GM20000 (cell line): ENCODE results near the gene ANKRD2.

Experiments
- DNase-seq: peaks from one replicate; pipeline ENCODE4 v3.0.0; 2012; ENCODE audit warnings: low spot score
- TF ChIP-seq, protein P1 (sequence below): IDR thresholded peaks from 2 replicates; pipeline ENCODE4 v1.5.1; 2012; ENCODE audit warnings: mild to moderate bottlenecking, control low read depth; ENCODE audit errors: extremely low read depth, missing control alignments

The ANKRD2 gene

DNA sequence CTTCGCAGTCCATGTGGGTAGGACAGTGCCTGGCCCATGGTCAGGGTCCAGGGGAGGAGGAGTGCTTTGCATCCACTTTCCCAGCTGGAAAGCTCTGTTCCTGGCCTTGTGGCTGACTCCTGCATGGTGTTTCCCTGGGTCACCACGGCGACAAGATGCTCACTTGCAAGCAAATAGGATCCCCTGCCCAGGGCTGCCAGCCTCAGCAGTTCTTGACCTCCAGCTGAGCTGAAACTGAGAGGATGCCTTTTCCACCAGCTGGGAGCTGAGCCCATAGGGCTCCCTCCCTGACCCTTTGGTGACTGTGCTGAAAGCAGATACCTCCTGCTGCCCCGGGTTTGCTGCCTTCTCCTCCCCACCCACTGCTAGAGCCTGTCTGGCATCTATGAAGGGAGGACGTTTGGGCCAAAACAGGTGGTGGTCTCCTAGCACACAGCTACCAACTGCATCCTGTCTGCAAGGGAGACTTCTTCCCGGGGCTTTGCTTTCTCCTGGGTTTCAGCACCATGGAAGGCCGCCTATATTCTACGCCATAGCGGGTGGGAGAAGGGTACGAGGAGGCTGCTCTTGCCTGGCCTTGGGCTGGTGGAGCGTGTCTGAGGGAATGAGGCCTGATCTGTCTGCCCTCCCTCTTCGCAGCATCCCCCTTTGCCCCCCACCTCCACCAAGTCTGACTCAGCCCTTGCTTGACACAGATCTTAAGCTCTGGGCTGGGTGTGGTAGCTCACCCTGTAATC, 39.5 kb upstream of the ANKRD2 start:
- TF ChIP-seq, protein P1, sequence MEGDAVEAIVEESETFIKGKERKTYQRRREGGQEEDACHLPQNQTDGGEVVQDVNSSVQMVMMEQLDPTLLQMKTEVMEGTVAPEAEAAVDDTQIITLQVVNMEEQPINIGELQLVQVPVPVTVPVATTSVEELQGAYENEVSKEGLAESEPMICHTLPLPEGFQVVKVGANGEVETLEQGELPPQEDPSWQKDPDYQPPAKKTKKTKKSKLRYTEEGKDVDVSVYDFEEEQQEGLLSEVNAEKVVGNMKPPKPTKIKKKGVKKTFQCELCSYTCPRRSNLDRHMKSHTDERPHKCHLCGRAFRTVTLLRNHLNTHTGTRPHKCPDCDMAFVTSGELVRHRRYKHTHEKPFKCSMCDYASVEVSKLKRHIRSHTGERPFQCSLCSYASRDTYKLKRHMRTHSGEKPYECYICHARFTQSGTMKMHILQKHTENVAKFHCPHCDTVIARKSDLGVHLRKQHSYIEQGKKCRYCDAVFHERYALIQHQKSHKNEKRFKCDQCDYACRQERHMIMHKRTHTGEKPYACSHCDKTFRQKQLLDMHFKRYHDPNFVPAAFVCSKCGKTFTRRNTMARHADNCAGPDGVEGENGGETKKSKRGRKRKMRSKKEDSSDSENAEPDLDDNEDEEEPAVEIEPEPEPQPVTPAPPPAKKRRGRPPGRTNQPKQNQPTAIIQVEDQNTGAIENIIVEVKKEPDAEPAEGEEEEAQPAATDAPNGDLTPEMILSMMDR: no peak
- no peak for DNase-seq

DNA sequence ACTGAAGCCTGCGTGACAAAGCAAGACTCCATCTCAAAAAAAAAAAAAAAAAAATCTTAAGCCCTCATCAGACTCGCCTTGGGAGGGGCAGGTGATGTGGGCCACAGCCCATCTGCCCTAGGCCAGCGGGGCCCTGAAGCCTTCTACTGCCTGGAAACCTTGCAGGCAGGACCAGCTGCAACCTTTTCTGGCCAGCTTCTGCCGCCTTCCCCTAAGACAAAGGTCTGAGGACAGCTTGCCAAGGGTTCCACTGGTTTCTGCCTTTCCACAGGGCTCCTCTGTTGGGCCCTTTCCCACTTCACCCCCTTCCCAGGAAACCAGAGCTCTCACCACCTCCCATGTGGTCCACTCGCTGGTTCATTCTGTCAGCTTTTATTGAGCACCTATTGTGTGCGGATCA, 38.7 kb upstream of the ANKRD2 start:
- TF ChIP-seq, protein P1: no peak
- no peak for DNase-seq

DNA sequence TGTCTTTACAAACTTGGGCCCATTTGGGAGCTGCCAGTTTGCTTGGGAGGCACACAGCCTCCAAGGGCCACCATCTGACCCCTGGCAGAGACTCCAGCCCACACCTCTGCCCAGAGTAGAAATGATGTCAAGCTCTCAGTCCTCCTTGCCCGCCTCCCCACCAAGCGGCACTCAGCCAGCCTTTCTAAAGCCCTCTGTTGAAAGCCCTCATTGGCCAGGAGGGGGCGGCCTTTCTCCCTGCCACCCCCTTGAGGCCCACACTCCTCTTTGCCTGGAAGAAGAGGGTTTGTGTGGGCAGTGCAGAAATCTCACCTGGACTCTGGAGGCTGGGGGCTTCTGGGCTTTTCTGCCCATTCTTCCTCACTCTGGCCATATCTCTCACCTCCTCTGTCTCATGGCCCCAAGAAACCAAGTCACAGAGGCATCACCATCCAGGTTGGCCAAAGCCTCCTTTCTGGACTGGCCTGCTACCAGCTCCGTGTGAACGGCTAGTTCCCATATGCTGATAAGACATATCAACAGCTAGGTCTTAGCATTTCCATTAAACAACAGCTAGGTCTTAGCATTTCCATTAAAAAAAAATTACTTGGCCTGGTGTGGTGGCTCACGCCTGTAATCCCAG, 37.7 kb upstream of the ANKRD2 start:
- DNase-seq: peak; percentile 78
- TF ChIP-seq, protein P1: peak; percentile 61

DNA sequence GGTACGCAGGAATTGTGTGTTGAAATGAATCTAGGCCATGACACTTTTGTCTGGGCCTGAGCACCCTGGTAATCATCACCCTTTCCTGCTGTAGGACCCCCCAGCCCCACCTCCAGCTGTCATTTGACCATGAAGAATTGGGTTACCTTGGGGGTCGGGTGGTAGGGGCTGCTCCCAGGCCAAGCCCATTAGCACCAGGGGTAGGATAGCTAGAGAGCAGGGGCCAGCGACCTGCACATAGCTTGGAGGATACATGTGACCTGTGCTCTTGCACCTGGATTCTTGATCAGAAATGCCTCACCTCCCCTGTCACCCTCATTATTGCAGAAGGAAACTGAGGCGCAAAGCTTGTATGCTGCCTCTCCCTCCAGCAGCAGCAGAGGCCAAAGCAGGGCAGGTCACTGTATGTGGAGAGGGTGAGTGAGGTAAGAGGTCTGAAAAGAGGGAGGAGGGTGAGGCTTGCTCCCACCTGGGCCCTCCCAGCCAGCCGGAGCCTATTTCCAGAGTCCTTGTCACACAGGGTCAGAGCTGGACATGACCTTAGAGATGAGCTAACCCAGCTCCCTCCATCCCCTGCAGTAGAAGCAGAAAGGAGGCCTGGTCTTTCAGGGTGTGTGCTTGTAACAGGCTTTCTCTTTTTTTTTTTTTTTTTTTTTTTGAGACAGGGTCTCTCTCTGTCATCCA, 35.3 kb upstream of the ANKRD2 start:
- TF ChIP-seq, protein P1: no peak
- DNase-seq: no peak

DNA sequence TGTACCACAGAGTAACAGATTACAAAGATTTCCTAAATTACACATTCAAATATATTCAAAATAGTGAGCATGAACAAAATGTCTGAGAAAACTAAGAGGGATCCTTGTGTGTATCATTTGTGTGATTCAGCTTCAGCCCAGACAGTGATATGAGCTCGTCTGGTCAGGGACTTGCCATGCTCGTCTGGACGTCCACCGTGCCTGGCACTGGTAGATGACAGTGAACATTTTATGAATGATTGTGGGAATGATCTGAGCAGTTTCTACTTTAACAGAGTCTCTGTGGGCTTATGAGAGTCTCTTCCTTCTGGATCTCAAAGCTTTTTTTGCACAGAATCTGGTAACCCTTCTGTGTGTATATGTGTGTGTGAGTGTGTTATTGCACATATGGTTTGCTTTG, 34.2 kb upstream of the ANKRD2 start:
- DNase-seq: no peak

DNA sequence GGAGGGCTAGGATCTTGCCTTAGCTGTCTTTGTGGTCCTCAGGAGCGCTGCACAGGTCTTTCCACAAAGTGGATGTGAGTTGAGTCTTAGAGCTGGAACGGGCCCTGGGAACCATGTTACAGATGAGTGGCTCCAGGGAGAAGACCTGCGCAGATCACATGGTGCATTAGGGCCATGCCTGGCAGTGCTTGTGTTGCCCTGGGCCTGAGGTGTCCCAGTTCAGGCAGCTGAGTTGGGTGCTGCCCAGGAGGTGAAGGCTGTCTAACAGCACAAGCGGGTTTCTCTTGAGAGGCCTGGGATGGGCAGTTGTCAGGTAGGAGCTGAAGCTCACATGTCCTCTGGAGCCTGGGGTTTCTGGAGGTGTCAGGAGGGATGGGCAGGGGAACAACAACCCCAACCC, 33.7 kb upstream of the ANKRD2 start:
- TF ChIP-seq, protein P1: no peak
- DNase-seq: no peak

More for the DNA sequence above, 34.2 kb upstream of the ANKRD2 start:
- TF ChIP-seq, protein P1: no peak
